Chondrocyte (in vitro differentiated cells): ENCODE results near the gene GNG2. TPM values are rescaled to one million over a fixed set of nuclear protein-coding genes. Genes with fewer than 3 reads are reported as not detected.

Source experiments
- DNase-seq: peaks from one replicate; pipeline ENCODE4 v3.0.0; 2021; ENCODE audit warnings: mixed read lengths, low spot score
- H3K27ac Mint-ChIP-seq: one replicate; pipeline ENCODE4 v1.8.0; 2021; ENCODE audit warnings: mild to moderate bottlenecking, moderate library complexity, mixed read lengths; ENCODE audit not compliant: unreplicated experiment
- H3K27me3 Mint-ChIP-seq: 2 replicates; pipeline ENCODE4 v1.8.0; 2021; ENCODE audit warnings: low read depth, mixed read lengths
- H3K36me3 Mint-ChIP-seq: 2 replicates; pipeline ENCODE4 v1.8.0; 2021; ENCODE audit warnings: low read depth, mixed read lengths
- H3K4me1 Mint-ChIP-seq: 2 replicates; pipeline ENCODE4 v1.8.0; 2021; ENCODE audit warnings: low read depth, mild to moderate bottlenecking, mixed read lengths
- H3K4me3 Mint-ChIP-seq: one replicate; pipeline ENCODE4 v1.8.0; 2021; ENCODE audit warnings: mild to moderate bottlenecking, moderate library complexity, mixed read lengths; ENCODE audit not compliant: unreplicated experiment
- H3K9me3 Mint-ChIP-seq: 2 replicates; pipeline ENCODE4 v1.8.0; 2021; ENCODE audit warnings: low read depth, mixed read lengths
- CTCF ChIP-seq: fragments of 200-600 bp; sonication (generic); IDR thresholded peaks from 2 replicates; pipeline ENCODE4 v1.5.0; 2021; ENCODE audit warnings: antibody characterized with exemption, mild to moderate bottlenecking, moderate library complexity
- total RNA-seq: library from RNA; stranded (reverse); gene quantifications from 3 replicates; pipeline ENCODE4 v1.2.1, GENCODE V29; 2021

The GNG2 gene
- total RNA-seq, 1 donor from 2014 or later: 2.4 TPM

- TF ChIP-seq CTCF: no peak
- no peak for DNase-seq
- Mint-ChIP-seq H3K27me3 (no peaks in the 10 kb centered on the region), H3K36me3 (peaks cover 18% of the 10 kb centered on the region), H3K9me3 (no peaks in the 10 kb centered on the region), H3K4me3 (no peak overlapping the region), H3K27ac (no peak overlapping the region), H3K4me1 (peaks cover 37% of the 10 kb centered on the region)
Measured at GRCh38 chr14:51993285-51993920, 133.0 kb downstream of the GNG2 start.

- peak; percentile 97 for TF ChIP-seq CTCF
- Mint-ChIP-seq H3K36me3 (peaks cover 27% of the 10 kb centered on the region), H3K27ac (no peak overlapping the region), H3K27me3 (no peaks in the 10 kb centered on the region), H3K9me3 (no peaks in the 10 kb centered on the region), H3K4me1 (peaks cover 21% of the 10 kb centered on the region), H3K4me3 (no peak overlapping the region)
- no peak for DNase-seq
Measured at GRCh38 chr14:51996148-51996746, 135.8 kb downstream of the GNG2 start.

DNA sequence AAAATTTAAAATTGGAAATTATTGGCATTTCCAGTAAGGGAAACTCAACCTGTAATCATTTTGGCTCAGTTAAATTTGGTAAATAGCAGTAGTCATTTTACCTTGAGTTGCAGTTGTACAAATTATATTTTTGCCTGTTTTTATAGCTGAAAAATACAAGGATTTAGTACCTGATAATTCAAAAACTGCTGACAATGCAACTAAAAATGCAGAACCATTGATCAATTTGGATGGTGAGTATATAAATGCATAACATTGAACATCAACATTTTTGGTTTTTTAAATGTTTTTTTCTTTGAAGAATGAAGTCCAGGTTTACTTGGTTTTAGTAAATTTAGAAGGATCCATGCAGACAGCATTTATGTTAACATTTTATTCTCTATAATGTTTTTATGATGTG, 137.9 kb downstream of the GNG2 start:
- Mint-ChIP-seq H3K27ac (no peak overlapping the region), H3K4me1 (peaks cover 30% of the 10 kb centered on the region), H3K9me3 (no peaks in the 10 kb centered on the region), H3K36me3 (peaks cover 30% of the 10 kb centered on the region), H3K4me3 (no peak overlapping the region), H3K27me3 (no peaks in the 10 kb centered on the region)
- TF ChIP-seq CTCF: no peak
- no peak for DNase-seq

DNA sequence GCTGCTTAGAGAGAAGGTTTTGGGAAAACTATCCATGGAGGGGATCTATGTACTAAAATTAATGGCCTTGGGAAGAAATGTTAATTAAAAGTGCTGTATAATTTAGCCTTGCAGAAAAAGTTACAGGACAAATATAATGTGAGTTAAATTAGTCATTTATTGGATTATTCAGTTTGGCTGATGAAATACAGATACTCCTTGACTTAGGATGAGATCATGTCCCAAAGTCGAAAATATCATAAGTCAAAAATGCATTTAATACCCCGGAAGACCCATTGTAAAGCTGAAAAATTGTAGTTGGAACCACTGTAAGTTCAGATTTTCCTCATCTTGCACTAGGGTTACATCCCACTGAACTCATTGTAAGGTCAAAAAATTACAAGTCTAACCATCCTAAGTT, 138.7 kb downstream of the GNG2 start:
- DNase-seq: no peak
- Mint-ChIP-seq H3K27me3 (no peaks in the 10 kb centered on the region), H3K36me3 (peaks cover 32% of the 10 kb centered on the region), H3K4me1 (peaks cover 33% of the 10 kb centered on the region), H3K4me3 (no peak overlapping the region), H3K27ac (no peak overlapping the region), H3K9me3 (no peaks in the 10 kb centered on the region)
- TF ChIP-seq CTCF: no peak

DNA sequence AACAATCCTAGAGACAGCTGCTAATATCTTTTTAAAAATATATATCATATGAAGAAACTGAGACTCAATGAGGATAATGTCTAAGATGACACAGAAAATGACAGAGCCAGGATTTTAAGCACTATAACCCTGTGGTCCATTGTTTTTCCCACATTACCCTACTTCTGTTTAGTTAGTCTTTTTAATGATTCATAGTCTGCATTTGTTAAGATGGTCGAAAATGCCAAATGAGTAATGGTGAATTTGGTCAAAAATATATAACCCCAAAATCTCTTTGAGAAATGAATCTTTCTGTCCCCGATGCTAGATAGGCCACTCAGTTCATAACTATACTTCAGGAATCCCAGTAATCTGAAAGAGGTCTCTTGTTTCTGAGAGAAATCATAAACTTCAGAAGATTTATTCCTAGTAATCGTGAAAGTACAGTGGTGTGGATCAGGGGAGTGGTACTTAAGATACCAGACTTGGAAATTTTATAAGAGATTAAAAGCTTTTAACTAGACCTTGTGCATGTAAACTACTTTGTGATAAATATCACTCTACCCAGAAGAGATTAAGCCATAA, 139.7 kb downstream of the GNG2 start:
- Mint-ChIP-seq H3K4me1 (peaks cover 33% of the 10 kb centered on the region), H3K36me3 (peaks cover 33% of the 10 kb centered on the region), H3K4me3 (no peak overlapping the region), H3K9me3 (no peaks in the 10 kb centered on the region), H3K27ac (peak overlapping the region; percentile 23), H3K27me3 (no peaks in the 10 kb centered on the region)
- no peak for TF ChIP-seq CTCF
- no peak for DNase-seq
